GM19468 (cell line): Measurements from ENCODE around the gene ADAM22.

Source experiments
- ATAC-seq: cut with Tn5 transposase; IDR thresholded peaks from one replicate; pipeline ENCODE4 v1.9.1; 2021; ENCODE audit warnings: mild to moderate bottlenecking, moderate library complexity, moderate number of reproducible peaks; ENCODE audit not compliant: unreplicated experiment; ENCODE audit errors: extremely low read depth

ADAM22 gene

DNA sequence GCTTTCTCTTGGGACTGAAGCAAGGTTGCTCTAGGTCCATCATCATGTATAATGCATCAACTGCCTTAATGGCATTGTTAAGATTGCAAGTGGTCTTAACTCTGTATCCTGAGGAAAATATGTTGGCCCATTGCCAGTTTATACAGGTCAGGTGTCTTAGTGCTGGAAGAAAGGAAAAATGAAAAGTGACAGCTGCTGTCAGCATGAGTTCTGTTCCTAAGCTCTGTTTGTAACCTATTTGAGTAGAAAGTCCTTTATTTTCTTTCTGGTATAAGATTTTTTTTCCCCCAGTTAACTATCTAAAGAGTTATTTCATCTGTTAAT is 158.6 kb downstream of the ADAM22 start:
- ATAC-seq = no peak

- no peak for ATAC-seq
Observed at GRCh38 chr7:88101769-88102168, 167.7 kb downstream of the ADAM22 start.

GRCh38 chr7:88102675-88103074 is 168.6 kb downstream of the ADAM22 start:
- ATAC-seq = no peak

DNA sequence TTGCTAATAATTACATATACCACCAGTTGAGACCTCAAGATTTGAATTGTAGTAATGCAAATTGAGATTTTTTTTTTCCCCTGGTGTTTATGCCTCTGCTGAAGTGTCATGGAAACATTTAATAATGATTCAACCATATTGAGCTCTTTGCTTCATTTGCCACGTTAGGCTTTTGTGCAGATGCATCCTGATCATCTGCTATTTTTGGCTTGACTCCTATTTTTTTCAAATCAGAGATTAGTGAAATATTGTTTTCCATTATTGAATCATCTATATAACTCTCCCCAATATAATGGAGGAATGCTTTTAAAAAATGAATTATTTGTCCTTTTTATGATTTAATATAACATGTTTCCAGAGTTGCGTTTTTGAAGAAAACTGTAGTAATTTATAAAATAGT is 170.7 kb downstream of the ADAM22 start:
- ATAC-seq = no peak

DNA sequence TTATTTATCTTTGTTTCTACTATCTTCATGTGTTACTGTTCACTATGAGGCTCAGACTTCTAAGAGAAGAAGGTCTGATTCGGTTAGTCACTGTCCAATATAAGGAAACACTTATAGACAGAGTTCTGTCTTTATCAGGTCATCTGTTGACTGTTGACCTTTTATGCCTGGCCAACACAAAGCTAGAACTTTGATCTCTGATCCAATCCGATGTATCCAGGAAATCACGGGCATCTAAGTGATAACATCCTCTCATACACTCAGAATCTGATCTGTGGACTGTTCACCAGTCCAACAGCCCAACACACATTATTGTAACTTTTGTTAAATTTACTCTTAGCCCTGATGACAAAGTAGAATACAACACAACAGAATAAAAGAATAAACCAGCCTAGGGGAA is 171.2 kb downstream of the ADAM22 start:
- no peak for ATAC-seq

GRCh38 chr7:88106434-88106833 is 172.4 kb downstream of the ADAM22 start:
- ATAC-seq = no peak

DNA sequence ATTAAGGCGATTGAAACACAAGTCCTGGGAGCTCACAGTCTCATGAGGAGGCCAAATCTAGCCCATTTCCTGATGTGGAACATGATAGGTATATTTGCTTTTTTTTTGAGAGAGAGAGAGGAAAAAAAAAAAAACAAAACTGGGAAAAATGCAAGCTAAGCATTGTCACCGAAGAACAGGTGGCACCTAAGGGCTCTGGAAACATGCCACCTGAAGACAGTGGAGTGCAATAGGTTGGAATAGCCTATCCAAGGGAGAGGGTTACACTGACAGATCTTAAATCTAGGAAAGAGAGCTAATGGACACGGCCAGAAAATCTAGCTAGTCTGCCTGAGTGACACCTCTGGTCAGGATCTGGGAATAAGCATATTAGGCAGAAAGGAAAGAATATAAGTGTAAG is 175.6 kb downstream of the ADAM22 start:
- no peak for ATAC-seq

DNA sequence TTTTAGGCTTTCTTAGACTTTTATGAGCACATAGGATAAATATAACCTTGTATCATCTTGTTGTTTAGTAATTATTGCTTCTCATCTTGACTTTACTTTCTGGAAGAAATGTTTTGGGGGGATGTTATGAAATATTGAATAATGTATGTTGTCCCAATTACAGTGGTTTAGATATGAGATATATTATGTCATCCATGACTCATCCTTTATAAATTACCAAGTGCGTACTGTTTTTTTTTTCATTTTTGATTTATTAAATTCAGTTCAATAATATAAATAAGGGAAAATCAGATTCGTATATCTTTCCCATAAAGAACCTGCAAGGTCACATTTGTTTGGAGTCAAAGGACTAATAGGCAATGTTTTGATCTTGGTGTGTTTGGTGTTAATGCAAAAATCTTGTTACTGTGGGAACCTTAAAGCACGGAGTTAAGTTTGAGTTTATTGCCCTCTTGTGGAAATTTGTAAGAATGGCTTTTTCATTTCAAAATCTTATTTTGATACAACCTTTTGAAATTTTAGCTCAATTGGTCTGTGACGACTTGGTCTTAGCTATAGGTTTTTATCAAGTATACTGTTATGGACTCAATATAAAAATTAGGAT is 177.2 kb downstream of the ADAM22 start:
- peak; percentile 37 for ATAC-seq

- ATAC-seq = no peak
Observed at GRCh38 chr7:88111954-88112471, 178.0 kb downstream of the ADAM22 start.

GRCh38 chr7:88115258-88115796 is 181.3 kb downstream of the ADAM22 start:
- ATAC-seq = peak; percentile 49

DNA sequence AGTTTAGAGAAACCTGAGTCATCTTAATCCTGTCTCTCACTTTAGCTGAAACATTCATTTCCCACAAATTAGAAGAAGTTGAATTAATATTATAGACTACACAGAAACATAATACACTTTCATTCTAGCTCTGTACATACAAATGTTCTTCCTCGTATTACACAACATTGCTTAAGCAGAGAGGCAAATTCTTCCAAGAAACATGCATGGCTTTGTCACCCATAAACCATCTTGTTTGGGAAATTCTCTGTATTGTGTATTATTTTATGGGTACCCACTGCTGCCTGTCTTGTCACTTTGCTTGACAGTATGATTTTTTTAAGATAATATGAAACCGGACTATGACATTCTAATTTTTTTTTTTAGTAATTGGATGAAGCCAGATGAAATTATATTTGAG is 181.8 kb downstream of the ADAM22 start:
- ATAC-seq = no peak

GRCh38 chr7:88116235-88116795 is 182.3 kb downstream of the ADAM22 start:
- no peak for ATAC-seq

DNA sequence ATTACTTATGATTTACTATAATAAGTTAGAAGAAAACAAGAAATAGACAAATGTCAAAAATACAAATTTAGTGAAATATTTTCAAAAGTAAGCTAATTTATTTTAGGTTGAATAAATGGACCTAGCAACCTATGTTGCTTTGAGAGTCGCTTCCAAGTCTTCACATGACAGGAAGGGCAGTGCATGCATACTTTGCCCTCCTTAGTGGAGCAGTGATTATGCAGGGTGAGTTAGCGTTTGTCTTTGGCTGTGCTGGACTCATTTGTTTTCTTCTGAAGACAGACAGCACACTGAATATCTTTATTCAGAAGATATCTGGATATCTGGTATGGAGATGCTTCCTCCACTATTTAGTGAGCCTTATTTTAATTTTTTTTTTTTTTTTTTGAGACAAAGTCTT is 183.3 kb downstream of the ADAM22 start:
- ATAC-seq = no peak

GRCh38 chr7:88121335-88121734 is 187.3 kb downstream of the ADAM22 start:
- no peak for ATAC-seq

- ATAC-seq = no peak
Observed at GRCh38 chr7:88127637-88128290, 193.7 kb downstream of the ADAM22 start.

DNA sequence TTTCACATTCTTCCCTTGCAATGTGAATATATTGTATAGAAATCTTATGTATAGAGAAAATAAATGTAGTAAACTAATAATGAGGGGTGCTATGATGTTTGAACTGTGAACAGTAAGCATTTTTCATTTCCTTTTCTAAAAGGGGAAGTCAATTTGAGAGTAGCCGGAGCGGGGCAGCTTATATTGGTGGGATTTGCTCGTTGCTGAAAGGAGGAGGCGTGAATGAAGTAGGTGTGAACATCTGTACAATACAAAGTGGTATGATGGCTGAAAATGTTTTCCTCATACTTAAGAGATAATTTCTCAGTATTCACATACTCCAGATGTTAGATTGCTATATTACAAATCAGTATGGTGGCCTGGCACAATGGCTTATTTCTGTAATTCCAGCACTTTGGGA is 198.7 kb downstream of the ADAM22 start:
- ATAC-seq = peak; percentile 45

DNA sequence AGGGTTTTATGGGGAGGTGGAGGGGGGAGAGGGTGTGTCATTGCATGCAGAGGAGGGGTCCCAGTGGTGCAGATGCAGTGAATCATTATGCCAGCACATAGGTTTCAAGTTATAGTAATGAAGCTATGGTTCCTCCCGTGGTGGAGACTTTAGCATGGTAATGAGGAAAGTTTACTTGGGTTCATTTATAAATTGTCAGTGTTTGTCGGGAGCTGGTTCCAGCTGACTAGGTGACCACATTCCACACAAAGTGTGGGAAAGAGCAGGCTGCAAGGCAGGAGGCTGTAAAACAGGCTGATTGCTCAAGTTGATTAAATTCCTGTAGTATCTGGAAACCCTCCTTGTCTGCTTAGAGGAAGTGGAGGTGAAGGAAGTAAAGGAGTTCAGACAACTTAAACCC is 206.9 kb downstream of the ADAM22 start:
- ATAC-seq = no peak

GRCh38 chr7:88141479-88141878 is 207.4 kb downstream of the ADAM22 start:
- ATAC-seq = no peak

DNA sequence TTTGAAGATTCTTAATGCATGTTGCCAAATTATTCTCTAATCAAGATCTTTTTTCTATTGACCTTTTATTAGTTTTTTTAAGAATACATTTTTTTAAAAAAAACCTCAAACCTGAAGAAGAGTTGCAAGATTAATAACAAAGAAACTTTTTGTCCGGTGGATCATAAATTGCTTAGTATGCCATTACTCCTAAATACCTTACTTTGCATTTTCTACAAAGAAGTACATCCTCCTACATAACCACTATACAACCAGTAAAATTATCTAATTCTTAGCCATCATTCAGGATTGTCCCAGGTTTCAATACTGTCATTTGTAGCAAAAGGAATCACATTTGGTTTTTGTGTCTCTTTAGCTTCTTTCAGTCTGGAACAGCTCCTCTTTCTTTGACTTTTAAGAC is 207.9 kb downstream of the ADAM22 start:
- ATAC-seq = no peak

DNA sequence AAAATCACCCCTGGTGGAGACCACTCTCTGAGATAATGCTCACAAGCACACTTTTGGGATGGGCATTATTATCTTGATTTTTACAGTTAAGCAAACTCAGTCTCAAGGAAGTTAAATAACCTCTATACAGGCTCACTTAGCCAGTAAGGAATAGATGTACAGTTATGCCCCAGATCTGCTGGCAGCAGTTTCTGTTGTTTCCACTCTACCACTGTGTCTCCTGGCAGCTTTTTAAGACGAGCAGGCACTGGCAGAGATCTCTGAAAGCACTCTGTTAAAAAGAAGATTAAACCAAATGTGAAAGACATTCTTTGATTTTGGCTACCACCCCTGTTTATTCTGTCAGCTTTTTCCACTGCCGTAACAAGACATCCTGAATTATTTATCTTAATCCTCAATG is 212.6 kb downstream of the ADAM22 start:
- ATAC-seq = no peak

GRCh38 chr7:88147341-88147740 is 213.3 kb downstream of the ADAM22 start:
- no peak for ATAC-seq

- ATAC-seq = no peak
Observed at GRCh38 chr7:88147949-88148348, 213.9 kb downstream of the ADAM22 start.
